ENCODE results near the gene FYCO1. TPM values are rescaled to one million over a fixed set of nuclear protein-coding genes. Genes with fewer than 3 reads are reported as not detected.

FYCO1 gene
- total RNA-seq, 2 experiments from 2014 or later: 14.1 to 14.5 TPM

DNA sequence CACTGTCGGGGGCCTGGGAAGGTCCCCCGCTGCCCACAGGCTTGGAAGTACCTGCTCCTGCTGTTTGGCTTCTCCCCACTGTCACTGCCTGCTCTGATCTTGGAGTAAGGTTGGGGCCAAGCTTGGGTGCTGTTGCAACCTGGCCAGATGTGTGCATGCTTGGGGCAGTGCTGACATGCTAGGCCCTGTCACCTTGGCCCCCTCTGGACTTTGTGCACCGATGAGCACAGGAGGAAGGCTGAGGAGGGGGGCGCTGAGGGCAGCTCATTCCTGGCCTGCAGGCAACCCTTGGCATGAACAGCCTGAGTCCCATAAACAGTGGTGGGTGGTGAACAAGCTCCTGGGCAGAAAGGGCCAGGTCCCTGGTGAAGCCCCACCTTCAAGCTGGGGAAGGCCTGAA, 35.6 kb upstream of the FYCO1 start:
- H3K27me3 Mint-ChIP-seq: no peaks in the 10 kb centered on the region
- no peak overlapping the region for H3K4me3 Mint-ChIP-seq
- no peak for DNase-seq
- TF ChIP-seq, protein P1, sequence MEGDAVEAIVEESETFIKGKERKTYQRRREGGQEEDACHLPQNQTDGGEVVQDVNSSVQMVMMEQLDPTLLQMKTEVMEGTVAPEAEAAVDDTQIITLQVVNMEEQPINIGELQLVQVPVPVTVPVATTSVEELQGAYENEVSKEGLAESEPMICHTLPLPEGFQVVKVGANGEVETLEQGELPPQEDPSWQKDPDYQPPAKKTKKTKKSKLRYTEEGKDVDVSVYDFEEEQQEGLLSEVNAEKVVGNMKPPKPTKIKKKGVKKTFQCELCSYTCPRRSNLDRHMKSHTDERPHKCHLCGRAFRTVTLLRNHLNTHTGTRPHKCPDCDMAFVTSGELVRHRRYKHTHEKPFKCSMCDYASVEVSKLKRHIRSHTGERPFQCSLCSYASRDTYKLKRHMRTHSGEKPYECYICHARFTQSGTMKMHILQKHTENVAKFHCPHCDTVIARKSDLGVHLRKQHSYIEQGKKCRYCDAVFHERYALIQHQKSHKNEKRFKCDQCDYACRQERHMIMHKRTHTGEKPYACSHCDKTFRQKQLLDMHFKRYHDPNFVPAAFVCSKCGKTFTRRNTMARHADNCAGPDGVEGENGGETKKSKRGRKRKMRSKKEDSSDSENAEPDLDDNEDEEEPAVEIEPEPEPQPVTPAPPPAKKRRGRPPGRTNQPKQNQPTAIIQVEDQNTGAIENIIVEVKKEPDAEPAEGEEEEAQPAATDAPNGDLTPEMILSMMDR (IDR thresholded peaks at IDR 0.05): no peak
- CTCF ChIA-PET: interaction anchor here (0.9 to 1.4 kb wide), 3 partner anchors 11 to 372 kb away, joined by 3 read pairs; no protein-coding TSS in a partner anchor
- no peak for ATAC-seq
- POLR2A ChIA-PET: interaction anchor here (1.0 kb wide), 1 partner anchor 9 kb away, joined by 3 read pairs; no protein-coding TSS in a partner anchor
- no peak overlapping the region for H3K27ac Mint-ChIP-seq
- no peaks in the 10 kb centered on the region for H3K36me3 Mint-ChIP-seq (ENCODE audit: low read depth)
- peaks cover 8% of the 10 kb centered on the region for H3K9me3 Mint-ChIP-seq
- intact Hi-C loops (cut with micrococcal nuclease): no loop called here
- no peaks in the 10 kb centered on the region for H3K4me1 Mint-ChIP-seq (ENCODE audit: low read depth)

GRCh38 chr3:46030626-46031025, 35.0 kb upstream of the FYCO1 start:
- Mint-ChIP-seq H3K27me3 (no peaks in the 10 kb centered on the region), H3K4me1 (ENCODE audit: low read depth) (no peaks in the 10 kb centered on the region), H3K36me3 (ENCODE audit: low read depth) (no peaks in the 10 kb centered on the region), H3K27ac (no peak overlapping the region), H3K4me3 (no peak overlapping the region), H3K9me3 (peaks cover 8% of the 10 kb centered on the region)
- DNase-seq: no peak
- no peak for ATAC-seq
- CTCF ChIA-PET: interaction anchor here (0.9 to 1.4 kb wide), 3 partner anchors 49 to 371 kb away, joined by 3 to 4 read pairs (median 3); no protein-coding TSS in a partner anchor
- TF ChIP-seq, protein P1 (IDR thresholded peaks at IDR 0.05): no peak
- POLR2A ChIA-PET: no interaction called here
- intact Hi-C loops (cut with micrococcal nuclease): no loop called here

DNA sequence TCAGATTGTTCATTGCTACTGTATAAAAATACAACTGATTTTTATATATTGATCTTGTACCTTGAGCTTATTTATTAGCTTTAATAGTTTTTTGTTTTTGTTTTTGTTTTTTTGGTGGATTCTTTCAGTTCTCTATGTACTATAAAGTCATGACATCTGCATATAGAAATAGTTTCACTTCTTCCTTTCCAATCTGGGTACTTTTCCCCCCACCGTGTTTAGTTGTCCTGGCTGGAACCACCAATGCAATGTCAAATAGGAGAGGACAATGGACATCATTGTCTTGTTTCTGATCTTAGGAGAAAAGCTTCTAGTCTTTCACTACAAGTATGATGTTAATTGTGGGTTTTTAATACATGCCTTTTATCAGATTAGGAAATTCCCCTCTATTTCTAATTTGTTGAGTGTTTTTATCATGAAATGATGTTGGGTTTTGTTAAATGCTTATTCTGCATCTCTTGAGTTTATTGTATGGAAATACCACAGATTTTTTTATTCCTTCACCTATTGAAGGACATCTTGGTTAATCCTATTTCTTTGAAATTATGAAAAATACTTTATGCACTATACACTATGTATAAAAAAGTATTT, 34.4 kb upstream of the FYCO1 start:
- Mint-ChIP-seq H3K27me3 (no peaks in the 10 kb centered on the region), H3K36me3 (ENCODE audit: low read depth) (no peaks in the 10 kb centered on the region), H3K27ac (no peak overlapping the region), H3K4me3 (no peak overlapping the region), H3K9me3 (peaks cover 8% of the 10 kb centered on the region), H3K4me1 (ENCODE audit: low read depth) (no peaks in the 10 kb centered on the region)
- DNase-seq: no peak
- intact Hi-C loops (cut with micrococcal nuclease): no loop called here
- POLR2A ChIA-PET: no interaction called here
- TF ChIP-seq, protein P1 (IDR thresholded peaks at IDR 0.05): no peak
- ATAC-seq: no peak
- CTCF ChIA-PET: interaction anchor here (0.9 kb wide), 1 partner anchor 49 kb away, joined by 4 read pairs; no protein-coding TSS in a partner anchor

- Mint-ChIP-seq H3K36me3 (ENCODE audit: low read depth) (no peaks in the 10 kb centered on the region), H3K27me3 (no peaks in the 10 kb centered on the region), H3K9me3 (peaks cover 8% of the 10 kb centered on the region), H3K4me1 (ENCODE audit: low read depth) (no peaks in the 10 kb centered on the region), H3K4me3 (no peak overlapping the region), H3K27ac (no peak overlapping the region)
- CTCF ChIA-PET: interaction anchor here (0.7 to 1.7 kb wide), 7 partner anchors 8 to 229 kb away, joined by 3 to 8 read pairs (median 3); no protein-coding TSS in a partner anchor
- intact Hi-C loops (cut with micrococcal nuclease): no loop called here
- ATAC-seq (no peak), DNase-seq (no peak)
- POLR2A ChIA-PET: interaction anchor here (1.2 kb wide), 1 partner anchor 15 kb away, joined by 4 read pairs; no protein-coding TSS in a partner anchor
- TF ChIP-seq, protein P1 (IDR thresholded peaks at IDR 0.05): no peak
These were observed 32.2 kb upstream of the FYCO1 start for GRCh38 chr3:46027736-46028397.

Data from activated CD8-positive, alpha-beta T cell treated with anti-CD3 and anti-CD28 coated beads for 36 hours (primary cell).